ENCODE results near the gene SMPD3. TPM values are rescaled to one million over a fixed set of nuclear protein-coding genes. Genes with fewer than 3 reads are reported as not detected.

The SMPD3 gene
- total RNA-seq, 1 donor from 2014 or later: 0.16 TPM

DNA sequence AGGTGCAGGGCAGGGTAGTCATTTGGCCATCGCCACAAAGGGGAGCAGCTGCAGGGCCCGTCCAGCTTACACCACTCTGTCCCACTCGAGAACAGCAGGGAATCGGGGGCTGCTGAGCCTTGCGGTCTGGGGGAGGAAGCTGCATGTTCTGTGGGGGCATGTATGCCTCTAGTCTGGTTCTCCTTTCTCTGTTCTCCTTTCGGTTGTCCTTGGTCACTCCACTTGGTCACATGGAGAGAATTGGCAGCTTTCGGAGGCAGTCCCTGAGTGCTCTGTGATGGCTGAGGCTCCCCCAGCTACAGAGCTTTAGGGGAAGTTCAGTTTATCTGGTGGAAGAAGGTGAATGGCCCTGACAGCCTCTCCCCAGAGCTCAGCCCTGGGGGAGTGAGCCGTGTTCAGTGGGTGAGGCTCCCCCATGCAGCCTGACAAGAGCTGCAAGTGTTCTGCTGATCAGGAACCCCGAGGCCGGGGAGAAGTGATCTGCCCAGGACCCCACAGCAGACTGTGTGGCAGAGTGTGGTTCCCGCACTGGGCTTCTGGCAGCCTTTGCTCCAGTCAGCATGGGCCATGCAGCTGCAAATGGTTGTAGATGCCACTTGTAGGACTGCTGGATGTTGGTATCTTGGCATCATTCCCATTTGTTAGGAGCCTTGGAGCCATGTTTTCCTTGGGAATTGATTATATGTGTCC lies 22.3 kb upstream of the SMPD3 start:
- Histone ChIP-seq H3K27ac (replicated peaks) (peak overlapping the region; percentile 66), H3K36me3 (no peaks in the 10 kb centered on the region), H3K27me3 (ENCODE audit: low read depth) (no peaks in the 10 kb centered on the region), H3K9me3 (replicated peaks) (no peaks in the 10 kb centered on the region), H3K4me3 (peak overlapping the region; percentile 49), H3K4me1 (peaks cover 33% of the 10 kb centered on the region)
- no peak for TF ChIP-seq CTCF (IDR thresholded peaks at IDR 0.05; ENCODE audit: borderline replicate concordance)
- DNase-seq: peak; percentile 28
- intact Hi-C loops (cut with micrococcal nuclease): no loop called here

DNA sequence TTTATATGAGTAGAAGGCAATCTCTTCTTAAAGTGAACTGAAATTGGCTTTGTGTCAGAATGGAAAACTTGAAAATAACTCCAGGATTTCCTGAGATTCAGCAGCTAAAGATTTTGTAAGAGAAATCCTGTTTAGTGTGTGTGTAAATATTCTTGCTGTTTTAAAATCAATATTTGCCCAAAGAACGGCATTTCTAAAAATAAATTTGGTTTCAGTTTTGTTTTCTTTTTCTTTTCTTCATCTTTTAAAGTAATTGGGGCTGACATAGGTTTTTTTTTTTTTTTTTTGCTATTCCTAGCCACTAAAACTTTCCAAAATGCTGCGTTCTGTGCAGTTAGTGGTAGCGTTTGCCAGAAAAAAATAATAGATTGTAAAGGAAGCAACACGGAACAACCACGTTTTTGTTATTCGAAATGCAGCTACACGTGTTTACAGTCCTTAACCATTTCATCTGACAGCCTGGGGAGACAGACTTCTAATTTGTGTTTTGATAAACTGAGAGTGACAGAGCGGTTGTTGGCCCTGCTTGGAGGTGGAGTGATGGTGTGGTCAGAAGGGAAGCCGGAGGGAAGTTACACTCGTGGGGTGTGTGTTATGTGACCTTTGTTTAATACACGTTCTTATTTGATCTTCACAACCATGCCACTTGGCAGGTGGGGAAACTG lies 21.6 kb upstream of the SMPD3 start:
- TF ChIP-seq CTCF (IDR thresholded peaks at IDR 0.05; ENCODE audit: borderline replicate concordance): no peak
- Histone ChIP-seq H3K36me3 (no peaks in the 10 kb centered on the region), H3K4me1 (peaks cover 33% of the 10 kb centered on the region), H3K27me3 (ENCODE audit: low read depth) (no peaks in the 10 kb centered on the region), H3K27ac (replicated peaks) (peak overlapping the region; percentile 66), H3K4me3 (peak overlapping the region; percentile 49), H3K9me3 (replicated peaks) (no peaks in the 10 kb centered on the region)
- DNase-seq: no peak
- intact Hi-C loops (cut with micrococcal nuclease): no loop called here

DNA sequence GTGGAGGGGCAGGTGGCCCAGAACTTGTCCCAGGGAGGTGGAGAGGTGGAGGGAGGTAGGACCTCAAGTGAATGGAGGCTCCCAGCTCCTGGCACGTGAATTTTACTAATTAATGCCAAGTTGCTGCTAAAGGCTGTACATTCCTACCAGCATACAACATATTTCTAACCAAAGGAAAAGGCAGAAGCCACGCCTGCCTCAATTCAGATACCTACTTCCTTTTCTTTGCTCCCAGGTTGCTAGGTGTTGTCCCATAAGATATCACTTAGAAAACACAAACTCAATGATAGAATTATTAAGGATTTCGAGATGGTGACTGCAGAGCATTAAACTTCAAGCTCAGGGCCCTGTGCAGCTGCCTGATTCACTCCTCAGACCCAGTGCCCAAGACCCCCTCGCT lies 20.5 kb upstream of the SMPD3 start:
- peaks cover 31% of the 10 kb centered on the region for H3K4me1 ChIP-seq

DNA sequence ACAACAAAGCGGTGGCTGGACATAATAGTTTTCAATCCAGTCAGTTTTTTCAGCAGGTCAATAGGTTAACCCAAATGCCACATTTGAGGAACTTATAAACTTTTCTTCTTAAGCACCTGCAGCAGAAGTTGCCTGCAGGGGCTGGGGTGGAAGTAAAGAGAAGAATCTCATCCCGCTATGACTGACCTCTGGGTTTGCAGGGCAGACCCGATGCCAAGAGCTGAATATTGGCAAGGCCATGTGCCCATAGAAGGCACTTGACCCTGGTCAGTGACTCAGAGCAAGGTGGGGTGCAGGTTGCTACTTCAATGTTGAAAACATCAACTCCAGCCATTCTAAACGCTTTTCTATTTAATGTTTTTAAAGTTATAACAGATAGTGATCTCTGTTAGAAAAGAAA lies 17.9 kb upstream of the SMPD3 start:
- no peaks in the 10 kb centered on the region for H3K27me3 ChIP-seq (ENCODE audit: low read depth)
- DNase-seq: no peak
- intact Hi-C loops (cut with micrococcal nuclease): no loop called here
- H3K4me3 ChIP-seq: no peak overlapping the region
- H3K27ac ChIP-seq (replicated peaks): no peak overlapping the region
- no peaks in the 10 kb centered on the region for H3K36me3 ChIP-seq
- H3K9me3 ChIP-seq (replicated peaks): peaks cover 7% of the 10 kb centered on the region
- peaks cover 25% of the 10 kb centered on the region for H3K4me1 ChIP-seq
- TF ChIP-seq CTCF (IDR thresholded peaks at IDR 0.05; ENCODE audit: borderline replicate concordance): no peak

More for the DNA sequence above, 20.5 kb upstream of the SMPD3 start:
- no peak for DNase-seq
- TF ChIP-seq CTCF (IDR thresholded peaks at IDR 0.05; ENCODE audit: borderline replicate concordance): no peak
- no peak overlapping the region for H3K4me3 ChIP-seq
- intact Hi-C loops (cut with micrococcal nuclease): no loop called here
- H3K36me3 ChIP-seq: no peaks in the 10 kb centered on the region
- H3K9me3 ChIP-seq (replicated peaks): no peaks in the 10 kb centered on the region
- H3K27me3 ChIP-seq (ENCODE audit: low read depth): no peaks in the 10 kb centered on the region
- peak overlapping the region; percentile 66 for H3K27ac ChIP-seq (replicated peaks)

DNA sequence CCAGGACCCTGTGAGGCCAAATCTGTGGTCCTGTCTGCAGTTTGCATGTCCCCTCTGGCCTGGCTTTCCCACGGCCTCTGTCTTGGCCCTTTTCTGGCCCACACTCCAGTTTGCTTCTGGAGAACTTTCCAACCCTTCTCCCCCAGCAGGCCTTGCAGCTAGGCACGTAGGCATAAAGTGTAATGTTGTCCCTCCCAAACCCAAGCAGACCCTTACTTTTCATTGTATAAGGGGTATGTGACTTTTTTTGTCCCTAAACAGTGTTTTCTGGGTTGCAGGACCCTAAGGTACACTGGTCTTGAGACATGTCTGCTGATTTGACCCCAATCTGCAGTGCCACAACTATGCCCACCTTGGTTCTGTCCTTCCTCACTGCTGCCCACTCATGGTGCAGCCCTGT lies 15.6 kb upstream of the SMPD3 start:
- H3K27me3 ChIP-seq (ENCODE audit: low read depth): peaks cover 6% of the 10 kb centered on the region
- no peak for DNase-seq
- peaks cover 7% of the 10 kb centered on the region for H3K9me3 ChIP-seq (replicated peaks)
- intact Hi-C loops (cut with micrococcal nuclease): no loop called here
- TF ChIP-seq CTCF (IDR thresholded peaks at IDR 0.05; ENCODE audit: borderline replicate concordance): no peak
- H3K36me3 ChIP-seq: no peaks in the 10 kb centered on the region
- H3K4me3 ChIP-seq: no peak overlapping the region
- H3K27ac ChIP-seq (replicated peaks): no peak overlapping the region
- H3K4me1 ChIP-seq: peaks cover 4% of the 10 kb centered on the region
